ENCODE results near the gene CDK6. TPM values are rescaled to one million over a fixed set of nuclear protein-coding genes. Genes with fewer than 3 reads are reported as not detected.

The CDK6 gene
- total RNA-seq, 4 donors from 2014 or later, result 1.2 to 6.9 (median 2.6) TPM

DNA sequence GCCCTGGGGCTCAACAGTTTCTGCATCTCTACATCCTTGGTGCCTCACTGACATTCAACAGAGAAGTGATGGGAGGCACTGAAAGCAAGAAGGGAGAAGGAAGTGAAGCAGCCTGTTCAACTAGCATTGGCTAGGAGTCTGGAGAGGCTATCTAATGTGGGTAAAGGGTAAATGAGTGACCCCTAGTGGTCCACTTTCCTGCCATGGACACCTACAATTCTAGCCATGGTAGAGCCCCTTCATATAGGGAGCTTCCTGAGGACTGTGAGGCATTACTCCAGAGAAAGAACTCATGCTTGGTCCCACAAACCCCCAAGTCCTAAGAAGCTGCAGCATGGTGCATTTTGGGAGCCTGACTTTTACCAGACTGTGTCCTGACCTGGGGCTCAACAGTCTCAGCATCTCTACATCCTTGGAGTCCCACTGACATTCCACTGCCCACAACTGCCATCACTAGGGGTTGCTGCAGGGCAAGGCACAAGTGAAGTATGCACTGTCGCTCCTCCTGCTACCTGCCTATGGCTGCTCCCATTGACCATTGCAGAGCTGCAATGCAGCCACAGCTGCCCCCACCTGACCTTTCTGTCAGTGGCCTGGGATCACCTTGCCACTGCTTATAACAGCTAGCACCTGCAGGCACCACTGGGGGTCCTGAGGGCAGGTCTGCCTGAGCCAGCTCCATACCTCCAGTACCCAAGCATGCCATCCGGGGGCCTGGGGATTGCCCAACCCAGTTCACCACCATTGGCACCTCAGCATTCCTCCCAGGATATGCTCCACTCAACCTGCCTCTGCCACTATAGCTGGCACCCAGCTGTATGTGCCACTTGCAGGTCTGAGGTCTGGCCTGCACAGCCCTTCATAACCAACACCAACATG, 44.1 kb upstream of the CDK6 start:
- Histone ChIP-seq H3K27me3 (no peaks in the 10 kb centered on the region), H3K27ac (no peak overlapping the region), H3K36me3 (no peaks in the 10 kb centered on the region), H3K9me3 (no peaks in the 10 kb centered on the region), H3K4me1 (no peaks in the 10 kb centered on the region), H3K4me3 (no peak overlapping the region)
- DNase-seq (no peak), ATAC-seq (no peak)
- in situ Hi-C loops (cut with MboI; ENCODE audit: low sequenced_read_pairs in 4 of 4) (no loop called here), intact Hi-C loops (cut with DNase I; ENCODE audit: low total_unique reads) (no loop called here)
- TF ChIP-seq POLR2A (IDR thresholded peaks at IDR 0.05), result no peak
- TF ChIP-seq, protein P1, sequence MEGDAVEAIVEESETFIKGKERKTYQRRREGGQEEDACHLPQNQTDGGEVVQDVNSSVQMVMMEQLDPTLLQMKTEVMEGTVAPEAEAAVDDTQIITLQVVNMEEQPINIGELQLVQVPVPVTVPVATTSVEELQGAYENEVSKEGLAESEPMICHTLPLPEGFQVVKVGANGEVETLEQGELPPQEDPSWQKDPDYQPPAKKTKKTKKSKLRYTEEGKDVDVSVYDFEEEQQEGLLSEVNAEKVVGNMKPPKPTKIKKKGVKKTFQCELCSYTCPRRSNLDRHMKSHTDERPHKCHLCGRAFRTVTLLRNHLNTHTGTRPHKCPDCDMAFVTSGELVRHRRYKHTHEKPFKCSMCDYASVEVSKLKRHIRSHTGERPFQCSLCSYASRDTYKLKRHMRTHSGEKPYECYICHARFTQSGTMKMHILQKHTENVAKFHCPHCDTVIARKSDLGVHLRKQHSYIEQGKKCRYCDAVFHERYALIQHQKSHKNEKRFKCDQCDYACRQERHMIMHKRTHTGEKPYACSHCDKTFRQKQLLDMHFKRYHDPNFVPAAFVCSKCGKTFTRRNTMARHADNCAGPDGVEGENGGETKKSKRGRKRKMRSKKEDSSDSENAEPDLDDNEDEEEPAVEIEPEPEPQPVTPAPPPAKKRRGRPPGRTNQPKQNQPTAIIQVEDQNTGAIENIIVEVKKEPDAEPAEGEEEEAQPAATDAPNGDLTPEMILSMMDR (IDR thresholded peaks at IDR 0.05 in 4 of 5, conservative IDR thresholded peaks at IDR 0.05 in 1 of 5), result peak in 1 of 5 experiments; percentile 23

DNA sequence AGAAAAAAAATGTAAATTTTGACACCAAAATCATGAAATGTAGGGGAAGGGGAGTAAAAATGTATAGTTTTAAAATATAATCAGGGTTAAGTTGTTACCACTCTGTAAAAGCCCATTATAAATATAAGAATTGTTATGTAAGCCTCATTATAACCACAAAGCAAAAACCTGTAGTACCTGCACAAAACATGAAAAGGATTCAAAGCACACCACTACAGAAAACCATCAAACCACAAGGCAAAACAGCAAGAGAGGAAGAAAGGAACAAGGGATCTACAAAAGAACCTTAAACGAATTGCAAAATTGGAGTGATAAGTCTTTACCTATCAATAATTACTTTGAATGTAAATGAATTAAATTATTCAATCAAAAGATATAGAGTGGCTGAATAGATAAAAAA, 41.0 kb upstream of the CDK6 start:
- in situ Hi-C loops (cut with MboI; ENCODE audit: low sequenced_read_pairs in 4 of 4), result no loop called here
- DNase-seq (no peak), ATAC-seq (no peak)
- Histone ChIP-seq H3K9me3 (no peaks in the 10 kb centered on the region), H3K36me3 (no peaks in the 10 kb centered on the region), H3K4me3 (no peak overlapping the region), H3K4me1 (no peaks in the 10 kb centered on the region), H3K27ac (no peak overlapping the region), H3K27me3 (no peaks in the 10 kb centered on the region)
- TF ChIP-seq, protein P1 (IDR thresholded peaks at IDR 0.05 in 4 of 5, conservative IDR thresholded peaks at IDR 0.05 in 1 of 5), result no peak
- no peak for TF ChIP-seq POLR2A (IDR thresholded peaks at IDR 0.05)
- intact Hi-C loops (cut with DNase I; ENCODE audit: low total_unique reads), result no loop called here

DNA sequence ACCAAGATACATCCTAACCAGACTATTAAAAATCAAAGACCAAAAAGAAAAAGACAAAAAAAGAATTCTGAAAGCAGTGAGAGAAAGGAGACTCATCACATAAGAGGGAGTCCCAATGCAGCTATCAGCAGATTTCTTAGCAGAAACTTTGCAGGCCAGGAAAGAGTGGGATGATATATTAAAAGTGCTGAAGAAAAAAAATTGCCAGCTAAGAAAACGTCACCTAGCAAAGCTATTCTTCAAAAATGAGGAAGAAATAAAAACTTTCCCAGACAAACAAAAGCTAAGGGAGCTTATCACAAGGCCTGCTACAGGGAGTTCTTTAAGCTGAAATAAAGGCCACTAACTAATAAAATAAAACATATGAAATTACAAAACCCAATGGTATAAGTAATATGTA, 40.5 kb upstream of the CDK6 start:
- Histone ChIP-seq H3K9me3 (no peaks in the 10 kb centered on the region), H3K27me3 (no peaks in the 10 kb centered on the region), H3K4me1 (no peaks in the 10 kb centered on the region), H3K27ac (no peak overlapping the region), H3K36me3 (no peaks in the 10 kb centered on the region), H3K4me3 (no peak overlapping the region)
- in situ Hi-C loops (cut with MboI; ENCODE audit: low sequenced_read_pairs in 4 of 4), result no loop called here
- DNase-seq (no peak), ATAC-seq (no peak)
- TF ChIP-seq, protein P1 (IDR thresholded peaks at IDR 0.05 in 4 of 5, conservative IDR thresholded peaks at IDR 0.05 in 1 of 5), result no peak
- intact Hi-C loops (cut with DNase I; ENCODE audit: low total_unique reads), result no loop called here

DNA sequence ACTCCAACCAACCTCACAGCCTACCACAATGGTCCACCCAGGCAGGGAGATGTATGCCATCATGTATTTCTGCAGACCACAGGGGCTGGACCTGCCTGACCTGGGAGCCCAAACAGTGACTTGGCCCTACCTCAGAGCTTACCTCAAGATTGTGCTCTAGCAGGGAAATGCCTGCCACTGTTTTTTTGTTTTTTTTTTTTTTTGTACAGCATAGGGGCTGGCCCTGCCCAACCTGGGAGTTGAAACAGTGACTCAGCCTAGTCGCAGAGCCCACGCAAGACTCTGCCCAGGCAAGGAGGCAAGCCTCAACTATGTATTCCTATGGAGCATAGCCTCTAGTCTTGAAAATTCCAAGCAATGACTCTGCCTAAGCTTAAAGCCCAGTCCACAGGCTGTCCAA, 39.3 kb upstream of the CDK6 start:
- H3K4me3 ChIP-seq, result no peak overlapping the region
- no peak overlapping the region for H3K27ac ChIP-seq
- intact Hi-C loops (cut with DNase I; ENCODE audit: low total_unique reads) (no loop called here), in situ Hi-C loops (cut with MboI; ENCODE audit: low sequenced_read_pairs in 4 of 4) (no loop called here)
- no peaks in the 10 kb centered on the region for H3K4me1 ChIP-seq
- no peaks in the 10 kb centered on the region for H3K27me3 ChIP-seq
- H3K36me3 ChIP-seq, result no peaks in the 10 kb centered on the region
- ATAC-seq (no peak), DNase-seq (no peak)
- TF ChIP-seq, protein P1 (IDR thresholded peaks at IDR 0.05 in 4 of 5, conservative IDR thresholded peaks at IDR 0.05 in 1 of 5), result no peak
- no peak for TF ChIP-seq POLR2A (IDR thresholded peaks at IDR 0.05)
- H3K9me3 ChIP-seq, result no peaks in the 10 kb centered on the region
